ENCODE results near the gene RAB25.

The RAB25 gene

DNA sequence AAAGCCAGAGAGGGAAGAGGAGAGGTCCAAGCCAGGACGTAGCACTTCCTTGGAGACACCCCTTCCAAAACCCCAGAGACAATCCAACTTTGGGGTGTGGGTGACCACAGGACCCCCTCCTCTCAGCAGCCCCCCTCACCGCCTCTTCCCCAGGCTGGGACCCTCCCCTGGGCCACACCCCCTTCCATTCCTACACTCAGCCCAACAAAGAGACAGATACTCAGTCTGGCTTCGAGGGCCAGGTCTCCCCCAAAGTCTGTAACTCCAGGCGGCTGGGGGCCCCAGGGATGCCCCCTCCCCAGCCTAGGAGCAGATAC, 19.9 kb downstream of the RAB25 start:
- no peak for DNase-seq

DNA sequence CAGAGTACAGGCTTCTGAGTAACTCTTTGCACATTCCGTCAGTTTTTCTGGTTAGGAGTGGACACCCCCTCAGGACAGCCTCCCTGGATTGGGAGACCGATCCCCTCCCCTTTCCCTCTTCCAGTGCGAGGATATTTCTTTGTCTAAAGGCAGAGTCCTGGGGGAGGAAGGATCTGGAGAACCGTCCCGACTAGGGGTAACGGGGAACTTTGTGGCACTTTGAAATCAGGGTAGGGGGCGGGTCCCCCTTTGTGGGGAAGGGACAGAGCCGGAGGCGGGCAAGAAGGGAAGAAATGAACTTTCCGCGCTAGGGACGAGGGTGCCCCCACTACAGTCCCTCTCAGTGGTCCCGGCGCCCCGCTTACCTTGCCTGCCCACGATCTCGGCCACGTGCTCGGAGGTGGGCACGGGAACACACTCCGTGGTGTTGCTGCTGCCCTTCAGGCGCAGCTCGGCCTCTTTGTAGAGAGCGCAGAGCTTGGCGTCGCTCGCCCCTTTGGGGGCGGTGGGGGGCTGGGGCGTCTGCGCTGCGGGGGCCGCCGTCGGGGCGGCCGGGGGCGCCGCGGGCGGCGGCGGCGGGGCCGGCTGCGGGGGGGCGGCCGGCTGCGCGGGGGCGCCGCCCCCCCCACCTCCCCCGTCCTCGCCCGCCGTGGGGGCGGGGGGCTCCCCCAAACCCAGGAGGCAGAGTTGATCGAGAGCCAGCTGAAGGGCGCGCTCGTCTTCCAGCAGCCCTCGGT, 20.4 kb downstream of the RAB25 start:
- no peak for DNase-seq

DNA sequence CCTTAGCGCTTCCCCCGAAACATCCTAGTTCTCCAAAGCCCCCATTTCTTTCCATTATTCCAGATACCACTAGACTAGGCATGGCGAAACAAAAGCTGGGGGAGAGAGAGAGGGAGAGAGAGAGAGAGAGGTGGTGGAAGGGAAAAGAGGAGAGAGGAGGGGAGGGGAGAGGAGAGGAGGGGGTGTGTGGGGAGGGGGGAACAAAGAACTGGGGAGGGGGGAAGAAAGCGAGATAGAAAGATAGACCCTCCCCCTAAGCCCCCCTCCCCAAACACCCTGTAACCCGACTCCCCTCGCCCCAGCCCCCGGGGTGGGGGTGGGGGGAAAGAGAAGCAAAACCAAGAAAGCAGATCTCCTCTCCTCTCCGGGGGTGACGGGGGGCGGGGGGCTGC, 21.0 kb downstream of the RAB25 start:
- no peak for DNase-seq

DNA sequence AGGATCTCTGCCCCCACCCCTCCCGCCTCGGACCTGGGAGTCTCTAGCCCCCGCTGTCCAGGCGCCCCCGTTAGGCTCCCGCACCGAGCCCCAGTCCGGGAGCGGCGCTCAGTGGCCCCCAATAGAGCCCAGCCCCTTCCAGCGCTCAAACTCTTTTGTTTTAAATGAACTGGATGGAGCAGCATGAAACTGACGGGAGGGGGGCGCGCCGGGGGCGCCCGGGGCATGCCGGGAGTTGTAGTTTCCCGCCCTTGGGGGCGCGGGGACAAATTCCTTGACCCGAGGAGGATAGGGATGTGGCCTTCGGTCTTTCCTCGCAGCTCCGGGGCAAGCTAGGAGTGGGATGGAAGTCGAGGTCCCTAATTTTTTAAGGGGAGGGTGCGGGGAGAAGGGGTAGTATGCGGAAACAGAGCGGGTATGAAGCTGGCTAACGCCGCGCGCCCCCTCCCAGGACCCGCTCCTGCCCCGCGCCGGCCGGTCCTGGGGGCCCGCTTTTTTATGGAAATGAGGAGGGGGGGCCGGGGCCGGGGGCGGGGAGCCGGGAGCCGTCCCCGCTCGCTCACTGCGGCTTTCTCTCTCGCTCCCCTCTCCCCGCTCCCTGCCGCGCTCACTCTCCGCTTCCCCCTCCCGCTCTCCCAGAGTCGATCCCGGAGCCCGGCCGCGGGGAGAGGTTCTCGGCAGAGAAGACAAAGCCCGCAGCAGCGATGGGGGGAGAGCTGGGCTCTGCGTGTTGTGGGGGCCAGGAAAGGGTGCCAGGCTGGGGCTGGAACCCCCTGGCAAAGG, 21.5 kb downstream of the RAB25 start, which contains the start of gene MEX3A:
MEX3A (minus strand) TSS at position 157 of the 783 bp plus-strand sequence. CDS start 467 bp downstream, outside the sequence.
- peak; percentile 75 for DNase-seq

DNA sequence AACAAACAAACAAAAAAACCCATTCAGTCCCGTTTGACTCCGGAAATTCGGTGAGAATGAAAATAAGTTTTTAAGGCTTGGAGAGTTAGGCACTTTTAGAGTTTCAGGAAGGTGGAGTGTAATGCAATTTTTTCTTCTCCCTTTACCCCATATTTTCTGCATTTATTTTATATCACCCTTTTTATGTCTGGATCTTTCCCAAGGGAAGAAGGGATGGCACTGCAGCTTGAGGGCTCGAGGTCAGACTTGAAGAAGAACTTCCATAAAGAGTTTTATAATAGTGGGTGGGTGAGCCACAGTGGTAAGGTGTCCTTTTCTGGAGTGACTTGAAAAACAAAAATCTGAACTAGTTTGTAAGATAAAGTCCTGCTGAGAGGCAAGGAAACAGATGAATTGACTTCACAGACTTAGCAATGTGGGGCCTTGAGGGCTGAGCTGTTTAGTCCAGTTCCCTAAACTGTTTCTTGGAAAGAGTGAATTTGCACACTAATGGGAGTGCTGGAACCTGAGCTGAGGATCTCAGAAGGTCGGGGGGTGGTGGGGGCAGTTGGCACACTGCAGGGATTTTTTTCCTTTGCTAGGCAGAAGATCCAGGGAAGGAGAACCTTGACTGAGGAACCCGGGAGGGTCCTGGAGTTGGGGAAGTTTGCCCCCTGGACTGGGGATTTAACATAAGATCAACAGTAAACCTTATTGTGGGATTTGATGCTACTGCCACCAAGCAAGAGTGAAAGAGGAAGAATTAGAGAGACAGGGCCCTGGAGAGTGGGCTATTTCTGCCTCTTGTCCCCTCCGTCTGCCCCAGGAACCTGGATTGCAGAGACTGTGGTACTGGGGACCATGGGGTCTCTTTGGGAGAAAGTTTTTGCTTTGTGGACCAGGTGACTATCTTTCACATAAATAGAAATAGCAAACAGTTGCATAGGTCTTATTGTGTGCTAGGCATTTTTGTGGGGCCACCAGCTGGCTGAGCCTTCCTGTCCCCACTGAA, 23.1 kb downstream of the RAB25 start:
- DNase-seq, result no peak

DNA sequence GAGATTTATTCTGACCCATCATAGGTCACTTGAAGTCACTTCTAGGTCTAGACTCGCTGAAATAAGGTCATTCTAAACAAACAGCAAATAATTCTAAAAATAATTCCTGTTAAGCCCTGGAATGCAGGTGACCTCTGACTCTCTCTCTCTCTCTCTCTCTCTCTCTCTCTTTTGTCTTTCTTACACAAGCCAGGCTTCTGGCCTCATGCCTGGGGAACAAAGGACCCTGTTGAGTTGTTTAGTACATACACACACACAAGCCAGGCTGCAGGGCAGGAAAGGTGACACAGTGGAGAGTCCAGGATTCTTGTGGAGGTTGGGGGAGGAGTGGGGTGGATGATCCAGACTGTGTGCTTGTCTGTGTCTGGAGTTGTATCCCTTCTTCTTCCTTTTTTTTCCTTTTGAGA, 25.3 kb downstream of the RAB25 start:
- no peak for DNase-seq

DNA sequence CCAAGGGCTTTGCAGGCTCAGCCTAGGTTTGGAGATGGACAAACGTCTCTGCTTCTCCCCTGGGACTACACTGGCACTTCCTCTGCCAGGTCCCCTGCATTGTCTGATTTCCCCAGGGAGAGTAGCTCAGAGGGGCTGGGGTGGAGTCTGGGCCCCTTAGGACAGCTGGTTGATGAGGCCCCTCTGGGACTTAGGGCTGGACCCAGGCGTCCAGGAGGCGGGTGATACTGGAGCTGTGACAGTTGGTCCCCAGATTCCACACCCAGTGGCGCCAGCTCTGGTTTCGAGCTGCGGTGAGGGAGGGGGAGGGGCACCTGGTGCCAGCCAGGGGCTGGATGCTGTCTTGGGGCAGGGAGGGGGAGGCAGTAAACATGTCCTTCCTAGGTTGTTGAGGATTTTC, 28.7 kb downstream of the RAB25 start:
- no peak for DNase-seq

DNA sequence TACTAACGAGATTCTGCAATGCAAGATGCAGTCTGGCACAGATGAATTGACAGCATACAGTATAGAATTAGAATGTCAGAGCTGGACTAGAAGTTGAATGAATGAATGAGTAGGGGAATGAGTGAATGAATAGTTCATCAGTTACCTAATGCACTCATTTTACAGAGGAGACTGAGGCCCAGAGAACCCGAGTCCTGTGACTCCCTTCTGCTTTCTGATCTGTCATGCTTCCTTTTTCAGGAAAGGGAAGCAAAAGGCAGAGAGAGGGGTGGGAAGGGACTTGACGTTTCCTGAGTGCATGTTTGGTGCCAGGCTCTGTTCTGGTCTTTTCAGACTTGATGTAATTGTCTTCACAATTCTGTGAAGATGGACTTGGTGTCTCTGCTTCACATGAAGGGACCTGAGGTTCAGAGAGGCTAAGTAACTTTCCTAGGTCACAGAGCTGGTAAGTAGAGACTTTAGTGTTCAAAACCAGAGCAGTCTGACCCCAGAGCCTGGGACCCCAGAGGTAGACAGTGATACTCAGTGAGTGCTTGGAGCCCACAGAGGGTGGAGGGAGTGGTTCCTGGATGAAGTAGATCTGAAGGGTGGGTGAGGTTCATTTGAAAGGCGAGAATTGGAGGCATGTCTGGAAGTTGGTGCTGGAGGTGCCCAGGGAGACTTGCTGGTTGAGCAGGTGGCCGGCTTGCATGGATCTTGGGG, 29.3 kb downstream of the RAB25 start:
- DNase-seq, result peak; percentile 27

DNA sequence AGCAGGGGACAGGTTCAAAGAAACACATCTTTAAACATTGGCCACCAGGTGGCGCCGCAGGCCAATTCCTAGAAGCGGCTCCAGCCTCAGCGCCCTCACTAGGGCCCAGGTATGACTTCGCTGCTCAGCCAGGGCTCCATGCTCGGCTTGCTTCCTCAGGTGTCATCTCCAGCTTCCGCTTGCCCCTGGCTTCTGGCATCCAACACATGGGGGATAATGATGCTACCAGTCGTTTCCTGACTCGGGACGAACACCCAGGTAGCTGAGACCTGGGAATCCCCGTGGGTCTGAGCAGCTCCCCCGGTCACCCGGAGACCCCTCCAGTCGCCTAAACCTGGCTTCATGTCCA, 29.9 kb downstream of the RAB25 start:
- DNase-seq, result peak; percentile 87

DNA sequence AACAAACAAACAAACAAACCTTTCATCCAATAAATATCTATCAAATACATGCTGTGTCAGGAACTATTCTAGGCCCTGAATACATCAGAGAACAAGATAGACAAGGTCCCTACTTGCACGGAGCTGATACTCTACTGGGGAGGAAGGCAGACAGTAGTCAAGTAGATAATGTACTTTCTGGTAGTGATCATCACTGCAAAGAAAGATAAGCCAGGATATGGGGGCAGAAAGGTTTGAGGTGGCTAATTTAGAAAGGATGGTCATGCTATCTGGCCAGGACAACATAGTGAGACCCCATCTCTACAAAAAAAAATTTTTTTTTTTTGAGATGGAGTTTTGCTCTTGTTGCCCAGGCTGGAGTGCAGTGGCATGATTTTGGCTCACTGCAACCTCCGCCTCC, 30.6 kb downstream of the RAB25 start:
- no peak for DNase-seq

DNA sequence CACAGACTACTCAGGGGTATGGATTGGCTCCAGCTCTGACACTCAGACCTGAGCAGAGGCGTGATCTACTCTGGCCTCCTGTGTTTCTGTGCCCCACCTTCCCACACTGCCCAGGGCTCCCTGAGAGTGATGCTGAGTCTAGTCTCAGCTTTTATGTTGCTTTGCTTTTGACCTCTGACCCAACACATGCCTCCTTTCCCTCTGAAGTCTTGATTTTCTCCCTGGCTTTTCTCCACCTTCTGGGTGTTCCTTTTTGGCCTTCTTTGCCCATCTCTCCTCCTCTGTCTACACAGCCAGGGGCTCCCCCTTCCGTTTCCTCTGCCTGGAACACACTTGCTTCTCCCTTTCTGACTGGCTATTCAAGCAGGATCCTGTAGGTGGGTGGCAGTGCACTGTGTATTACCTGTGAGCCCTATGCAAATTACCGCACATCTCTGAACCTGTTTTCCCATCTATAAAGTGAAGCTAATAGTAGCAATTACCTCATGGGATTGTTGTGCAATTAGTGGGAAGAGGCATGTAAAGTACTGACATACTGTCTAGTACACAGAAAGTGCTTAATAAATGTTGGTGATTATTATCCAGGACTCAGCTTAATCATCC, 35.0 kb downstream of the RAB25 start:
- no peak for DNase-seq

DNA sequence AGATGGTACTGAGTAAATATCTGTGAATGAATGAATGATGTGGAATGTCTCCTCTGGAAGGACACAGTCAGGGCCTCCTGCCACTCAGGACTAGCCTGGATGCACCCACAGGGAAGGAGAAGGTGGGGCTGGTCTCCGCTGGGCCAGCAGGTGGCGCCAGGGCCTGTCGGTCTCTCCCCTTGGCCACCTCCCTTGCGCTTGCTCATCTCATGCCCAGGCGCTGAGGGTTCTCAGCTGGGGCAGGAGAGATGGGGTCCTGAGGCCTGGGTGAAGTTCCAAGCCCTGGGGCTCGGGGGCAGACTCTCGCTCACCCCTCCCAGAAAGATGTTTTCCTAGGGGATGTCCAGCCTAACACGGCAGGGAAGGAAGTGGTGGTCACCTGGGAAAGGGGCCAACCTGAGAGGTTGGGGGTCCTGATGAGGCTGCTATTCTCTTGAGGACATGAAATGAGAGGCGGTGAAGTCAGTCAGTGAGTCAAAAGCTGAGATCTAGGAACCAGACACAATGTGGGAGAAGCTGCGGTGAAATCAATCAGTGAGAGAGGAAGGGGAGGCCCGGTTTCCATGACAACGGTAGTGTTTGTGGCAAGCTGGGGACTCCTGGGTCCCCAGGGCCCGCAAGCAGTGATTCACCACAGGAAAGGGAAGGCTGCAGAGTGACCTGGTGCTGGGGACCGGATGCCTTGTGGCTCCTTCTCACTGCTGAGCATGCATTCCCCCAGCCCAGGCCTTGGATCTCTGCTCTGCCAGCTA, 35.9 kb downstream of the RAB25 start:
- DNase-seq, result peak; percentile 86

DNA sequence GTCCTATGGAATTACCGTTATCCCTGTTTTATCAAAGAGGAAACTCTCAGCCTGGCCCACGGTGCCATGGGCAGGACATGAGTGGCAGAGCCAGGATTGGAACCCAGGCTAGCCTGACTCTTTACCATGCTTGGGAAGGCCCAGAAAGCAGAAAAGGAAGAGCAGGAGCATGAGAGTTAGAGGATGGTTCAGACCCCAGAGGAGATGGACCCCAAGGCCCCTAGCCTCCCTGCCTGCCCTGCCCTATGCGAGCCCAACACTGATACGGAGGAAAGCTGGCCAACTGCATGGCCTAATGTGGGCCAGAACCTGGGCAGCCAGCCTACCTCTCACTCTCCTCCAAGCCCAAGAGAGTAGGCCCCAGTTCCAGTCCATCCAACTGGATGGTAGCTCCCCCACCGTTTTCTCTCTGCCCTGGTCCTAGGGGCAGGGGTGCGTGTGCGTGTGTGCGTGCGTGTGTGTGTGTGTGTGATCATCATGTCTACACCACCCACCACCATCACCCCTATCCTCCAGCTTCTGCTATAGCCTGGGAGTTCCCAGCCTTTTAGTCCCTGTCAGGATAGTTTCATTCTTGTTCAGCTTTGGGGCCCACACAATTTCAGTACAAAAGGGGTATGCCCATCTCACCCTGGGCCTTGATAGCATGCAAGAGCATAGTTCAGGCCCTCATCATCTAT, 36.7 kb downstream of the RAB25 start:
- DNase-seq, result no peak

DNA sequence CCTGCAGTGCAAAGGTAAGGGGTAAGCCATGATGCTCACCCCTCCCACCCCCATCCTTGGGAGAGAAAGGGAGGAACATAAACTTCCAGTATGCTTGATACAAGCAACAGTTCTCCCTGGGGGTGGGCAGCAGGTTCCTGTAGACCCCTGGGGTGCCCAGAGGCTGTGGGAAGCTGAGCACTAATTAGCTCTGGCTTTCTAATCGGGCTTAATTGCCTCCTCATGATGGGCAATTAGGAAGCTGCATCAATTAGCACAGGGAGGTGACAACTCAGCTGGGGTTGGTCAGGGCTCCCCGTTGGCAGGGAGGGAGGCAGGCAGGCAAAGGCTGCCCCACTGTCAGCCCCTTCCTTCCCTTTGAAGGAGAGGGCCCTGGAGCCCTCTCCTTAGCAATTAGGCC, 37.8 kb downstream of the RAB25 start:
- DNase-seq, result no peak

DNA sequence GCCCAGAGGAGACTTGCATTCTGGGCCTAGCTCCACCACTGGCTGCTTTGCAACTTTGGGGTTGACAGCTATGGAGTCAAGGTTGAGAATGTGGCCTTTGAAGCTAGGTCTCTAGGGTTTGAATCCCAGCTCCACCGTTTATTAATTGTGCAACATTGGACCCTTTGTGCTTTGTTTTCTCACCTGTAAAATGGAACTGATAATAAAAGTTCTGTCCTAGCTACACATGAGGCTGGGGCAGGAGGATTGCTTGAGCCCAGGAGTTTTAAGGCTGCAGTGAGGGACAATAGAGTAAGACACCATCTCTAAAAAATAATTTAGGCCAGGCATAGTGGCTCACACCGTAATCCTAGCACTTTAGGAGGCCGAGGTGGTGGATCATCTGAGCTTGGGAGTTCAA, 38.3 kb downstream of the RAB25 start:
- DNase-seq, result no peak

DNA sequence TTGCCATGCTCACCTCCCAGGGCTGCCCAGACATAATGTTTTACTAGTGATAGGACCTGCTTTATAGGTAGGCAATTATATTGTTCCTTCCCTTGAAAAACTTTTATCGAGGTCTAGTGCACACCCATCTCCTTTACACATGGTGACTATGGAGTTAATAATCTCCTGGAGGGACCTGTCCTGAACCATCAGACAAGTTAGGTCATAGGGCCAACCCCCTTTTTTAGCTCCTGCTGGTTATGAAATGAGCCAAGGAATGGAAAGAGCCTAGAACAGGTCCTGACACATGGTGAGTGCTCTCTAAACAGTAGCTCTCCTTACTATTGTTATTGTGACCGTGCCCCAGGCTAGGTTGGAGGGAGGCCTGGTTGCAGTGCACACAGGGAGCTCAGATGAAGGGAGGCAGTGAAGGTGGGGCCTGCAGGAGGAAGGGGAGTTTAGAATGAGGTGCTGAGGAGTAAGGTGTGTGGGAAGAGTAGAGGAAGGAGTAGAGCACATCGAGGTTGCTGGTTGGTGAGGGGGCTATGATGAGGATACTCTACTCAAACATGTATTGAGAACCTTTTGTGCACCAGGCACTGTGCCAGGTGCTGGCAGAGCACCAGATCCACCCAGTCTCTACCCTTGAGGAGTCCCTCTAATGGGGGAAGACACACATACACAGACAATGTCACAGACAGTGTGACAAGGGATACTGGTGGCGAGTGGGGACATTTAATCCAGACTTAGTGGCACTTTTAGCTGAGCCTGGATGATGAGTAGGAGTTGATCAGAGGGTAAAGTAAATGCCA, 39.4 kb downstream of the RAB25 start:
- no peak for DNase-seq

DNA sequence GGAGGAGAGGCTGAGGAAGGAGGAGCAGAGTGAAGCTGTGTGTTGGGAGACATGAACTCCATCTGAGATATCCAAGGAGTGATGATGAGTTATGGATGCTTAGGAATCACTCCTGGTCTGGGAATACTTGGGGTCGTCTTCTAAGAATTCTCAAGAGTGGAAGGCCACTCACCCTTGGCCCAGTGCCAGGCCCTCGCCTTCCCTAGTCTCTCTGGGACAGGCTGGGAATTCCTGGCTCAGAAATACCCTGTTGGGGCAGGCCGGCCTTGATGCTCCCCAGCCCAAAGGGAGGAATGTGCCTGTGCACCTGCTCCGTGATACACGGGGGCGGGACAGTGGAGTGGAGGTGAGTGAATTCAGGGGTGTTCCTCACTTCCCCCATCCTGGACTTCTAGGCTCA, 40.9 kb downstream of the RAB25 start:
- DNase-seq, result no peak

DNA sequence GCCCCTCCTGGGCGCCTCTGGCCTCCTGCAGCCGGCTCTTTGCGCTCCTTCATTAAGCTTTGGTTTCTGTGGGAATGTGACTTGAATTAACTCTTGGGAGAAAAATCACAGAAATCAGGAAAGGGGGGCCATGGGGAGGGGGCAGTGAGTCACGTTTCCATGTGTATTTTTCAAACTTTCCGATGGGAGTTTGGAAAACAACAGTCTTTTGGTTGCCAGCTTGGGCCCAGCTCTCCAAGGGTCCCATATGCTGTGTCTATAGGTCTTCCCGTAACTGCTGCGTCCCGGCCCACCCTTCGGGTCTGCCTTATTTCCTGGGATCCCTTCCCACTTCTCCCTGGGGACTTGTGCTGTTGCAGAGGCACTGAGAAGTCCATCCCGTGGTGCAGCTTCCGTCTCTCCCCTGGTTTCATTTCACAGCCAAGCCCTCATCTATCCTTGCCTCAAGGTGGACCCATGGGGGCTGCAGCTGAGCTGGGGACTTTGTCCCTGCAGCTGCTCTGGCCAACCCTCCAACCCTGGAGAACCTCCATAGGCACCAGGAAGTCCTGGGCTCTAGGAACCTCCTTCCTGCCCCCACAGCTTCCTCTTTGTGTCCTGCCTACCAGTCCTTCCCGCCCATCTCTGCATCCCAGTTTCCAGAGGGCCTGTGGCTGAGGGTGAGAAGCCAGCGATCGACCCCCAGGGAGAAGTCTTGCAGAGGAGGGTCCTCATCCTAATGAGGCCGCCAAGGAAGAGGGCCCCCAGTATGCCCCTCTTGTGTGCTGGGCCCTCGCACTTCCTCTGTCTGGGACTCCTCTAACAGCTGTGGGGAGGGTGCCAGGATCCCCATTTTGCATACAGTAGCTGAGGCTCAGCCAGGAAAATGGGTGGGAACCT, 41.9 kb downstream of the RAB25 start:
- DNase-seq, result no peak

DNA sequence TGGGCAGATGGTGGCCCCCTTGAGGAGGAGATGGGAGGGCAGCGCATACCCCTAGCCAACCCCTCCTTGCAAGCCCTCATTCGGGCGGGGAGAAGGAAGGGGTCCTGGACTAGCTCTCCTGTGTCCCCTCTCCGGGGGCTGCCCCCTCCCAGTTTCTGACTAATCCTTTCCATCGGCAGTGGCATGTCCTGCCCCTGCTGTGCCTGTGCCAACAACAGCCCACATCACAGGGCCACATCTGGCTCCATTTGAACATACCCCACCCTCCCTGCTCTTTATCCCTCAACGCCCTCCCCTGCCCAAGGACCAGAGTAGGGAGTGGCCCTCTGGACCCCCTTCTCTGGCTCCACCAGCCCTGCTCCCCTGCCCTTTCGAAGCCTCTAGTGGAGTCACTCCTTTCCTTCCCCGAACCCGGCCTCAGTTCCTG, 42.6 kb downstream of the RAB25 start:
- DNase-seq, result no peak
